ENCODE measurements around the gene UBL3. TPM values are rescaled to one million over a fixed set of nuclear protein-coding genes. Genes with fewer than 3 reads are reported as not detected.

Gene UBL3
- total RNA-seq, 1 experiment from 2014 or later = 19.0 TPM

DNA sequence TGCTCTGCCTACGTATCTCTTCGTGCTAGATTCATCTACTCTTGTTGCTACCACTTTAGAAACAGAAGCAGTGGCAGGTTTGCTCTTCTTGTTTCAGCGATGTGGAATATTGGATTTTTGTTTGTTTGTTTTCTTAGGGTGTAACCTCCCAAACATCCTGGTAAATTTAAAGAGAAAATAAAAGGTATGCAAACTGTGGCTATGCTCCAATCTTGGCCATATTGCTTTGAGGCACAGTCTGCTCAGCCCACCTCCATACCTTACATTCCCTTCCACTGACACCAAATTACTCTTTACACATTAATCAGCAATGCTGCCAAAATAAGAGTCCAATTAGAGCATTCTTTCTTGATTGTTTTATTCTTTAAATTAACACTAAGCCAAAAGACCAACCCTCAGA lies 25.2 kb upstream of the UBL3 start:
- no peaks in the 10 kb centered on the region for H3K36me3 Mint-ChIP-seq (ENCODE audit: insufficient read depth in 1 of 3, low read depth in 3 of 3)
- no peak overlapping the region for H3K23ac ChIP-seq (ENCODE audit: insufficient read length, low read depth, low read length)
- H3K27me3 ChIP-seq (ENCODE audit: insufficient read depth, low read length) = no peaks in the 10 kb centered on the region
- H2BK12ac ChIP-seq (ENCODE audit: insufficient read length, low read depth, low read length) = no peak overlapping the region
- H2AK5ac ChIP-seq (ENCODE audit: insufficient read length, low read length) = no peak overlapping the region
- H2BK20ac ChIP-seq (ENCODE audit: low read depth, low read length, poor library complexity, severe bottlenecking) = peak overlapping the region; percentile 26
- no peak overlapping the region for H3T11ph ChIP-seq (ENCODE audit: low read length)
- no peaks in the 10 kb centered on the region for H3K79me1 ChIP-seq (ENCODE audit: insufficient read depth, low read depth, low read length, poor library complexity, severe bottlenecking)
- no peak overlapping the region; the same call in 1 of the 2 replicates for H3K14ac ChIP-seq (ENCODE audit: insufficient read depth, low read length)
- H2AFZ ChIP-seq (ENCODE audit: low read length) = peak overlapping the region; percentile 97
- no peaks in the 10 kb centered on the region for H3K9me3 ChIP-seq (ENCODE audit: control insufficient read depth, low read depth, low read length)
- no peak overlapping the region for H4K8ac ChIP-seq (replicated peaks; ENCODE audit: insufficient read length, low read depth, low read length)
- H3K27ac Mint-ChIP-seq = no peak overlapping the region
- H3K56ac ChIP-seq (ENCODE audit: insufficient read length, low read depth, low read length) = no peak overlapping the region
- H3K4me1 ChIP-seq (ENCODE audit: insufficient read depth, low read length) = peaks cover 10% of the 10 kb centered on the region; the same call in 1 of the 2 replicates
- no peak overlapping the region for H2BK15ac ChIP-seq (ENCODE audit: low read depth, low read length)
- TF ChIP-seq, protein P1, sequence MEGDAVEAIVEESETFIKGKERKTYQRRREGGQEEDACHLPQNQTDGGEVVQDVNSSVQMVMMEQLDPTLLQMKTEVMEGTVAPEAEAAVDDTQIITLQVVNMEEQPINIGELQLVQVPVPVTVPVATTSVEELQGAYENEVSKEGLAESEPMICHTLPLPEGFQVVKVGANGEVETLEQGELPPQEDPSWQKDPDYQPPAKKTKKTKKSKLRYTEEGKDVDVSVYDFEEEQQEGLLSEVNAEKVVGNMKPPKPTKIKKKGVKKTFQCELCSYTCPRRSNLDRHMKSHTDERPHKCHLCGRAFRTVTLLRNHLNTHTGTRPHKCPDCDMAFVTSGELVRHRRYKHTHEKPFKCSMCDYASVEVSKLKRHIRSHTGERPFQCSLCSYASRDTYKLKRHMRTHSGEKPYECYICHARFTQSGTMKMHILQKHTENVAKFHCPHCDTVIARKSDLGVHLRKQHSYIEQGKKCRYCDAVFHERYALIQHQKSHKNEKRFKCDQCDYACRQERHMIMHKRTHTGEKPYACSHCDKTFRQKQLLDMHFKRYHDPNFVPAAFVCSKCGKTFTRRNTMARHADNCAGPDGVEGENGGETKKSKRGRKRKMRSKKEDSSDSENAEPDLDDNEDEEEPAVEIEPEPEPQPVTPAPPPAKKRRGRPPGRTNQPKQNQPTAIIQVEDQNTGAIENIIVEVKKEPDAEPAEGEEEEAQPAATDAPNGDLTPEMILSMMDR (conservative IDR thresholded peaks at IDR 0.05) = no peak
- no CpG with 5 or more reads among the region's 3 CpGs for WGBS (ENCODE audit: extremely low coverage, insufficient read length, low lambda C conversion rate)
- no peak overlapping the region for H4K5ac ChIP-seq (ENCODE audit: insufficient read length, low read depth, low read length)
- H3K4me1 Mint-ChIP-seq = peaks cover 28 to 38% of the 10 kb centered on the region in 2 experiments
- no peak overlapping the region for H4K91ac ChIP-seq (ENCODE audit: insufficient read length, low read depth, low read length)
- H4K20me1 ChIP-seq (ENCODE audit: control insufficient read depth, insufficient read depth, insufficient read length) = no peaks in the 10 kb centered on the region
- H3K9me3 Mint-ChIP-seq = no peaks in the 10 kb centered on the region
- H3K4me2 ChIP-seq (ENCODE audit: insufficient read depth, insufficient read length, low read length) = no peak overlapping the region
- H3K27me3 Mint-ChIP-seq (ENCODE audit: low read depth) = no peaks in the 10 kb centered on the region
- no peak overlapping the region for H2BK120ac ChIP-seq (ENCODE audit: low read depth, low read length, poor library complexity, severe bottlenecking)
- H2BK5ac ChIP-seq (ENCODE audit: insufficient read length, low read length) = no peak overlapping the region
- no peaks in the 10 kb centered on the region for H3K79me2 ChIP-seq (ENCODE audit: insufficient read depth, low read length)
- H3K9ac ChIP-seq (ENCODE audit: extremely low read depth, insufficient read length, low read length) = no peak overlapping the region
- no peak overlapping the region for H3K27ac ChIP-seq (ENCODE audit: insufficient read length, low read depth, low read length)
- DNase-seq = no peak
- no peak overlapping the region for H3K18ac ChIP-seq (ENCODE audit: insufficient read length, low read depth, low read length)
- no peak overlapping the region; the same call in 1 of the 2 replicates for H3K4ac ChIP-seq (ENCODE audit: low read depth, low read length)
- no peak overlapping the region for H3K4me3 Mint-ChIP-seq
- H3K23me2 ChIP-seq (ENCODE audit: insufficient read length, low read depth, low read length, poor library complexity, severe bottlenecking) = no peaks in the 10 kb centered on the region
